H1 (cell line): ENCODE data around the gene EVX2.

ENCODE experiments used
- CTCF ChIP-seq, 3 experiments: IDR thresholded peaks; 1 replicate in 2 of 3; 2 replicates in 1 of 3; pipeline versions ENCODE4 v1.5.1 to v1.6.1; 2011; ENCODE audit warnings: low read length in 3 of 3, mild to moderate bottlenecking in 3 of 3, inconsistent platforms in 2 of 3, low read depth in 1 of 3, moderate library complexity in 1 of 3; ENCODE audit not compliant: insufficient read depth in 1 of 3; ENCODE audit errors: control extremely low read depth in 1 of 3
- GABPA ChIP-seq: IDR thresholded peaks from 2 replicates; pipeline ENCODE4 v1.6.1; 2011; ENCODE audit warnings: mild to moderate bottlenecking, low read length, moderate library complexity, borderline replicate concordance; ENCODE audit not compliant: insufficient read depth
- KDM1A ChIP-seq: fragments of 200-600, 300-600 bp; sonication (generic); IDR thresholded peaks from 2 replicates; pipeline ENCODE4 v1.7.1; 2016; ENCODE audit warnings: mild to moderate bottlenecking, low read length, borderline replicate concordance
- MAX ChIP-seq: IDR thresholded peaks from 2 replicates; pipeline ENCODE4 v1.6.1; 2012; ENCODE audit warnings: inconsistent platforms
- POLR2A ChIP-seq, 2 experiments: IDR thresholded peaks; 1 replicate in 1 of 2; 2 replicates in 1 of 2; pipeline ENCODE4 v1.6.1; 2011; ENCODE audit warnings: low read depth in 2 of 2, low read length in 2 of 2, mild to moderate bottlenecking in 2 of 2; ENCODE audit errors: control extremely low read depth in 1 of 2
- POLR2AphosphoS5 ChIP-seq: IDR thresholded peaks from 2 replicates; pipeline ENCODE4 v1.6.1; 2011; ENCODE audit warnings: low read depth, low read length
- TAF1 ChIP-seq: IDR thresholded peaks from 2 replicates; pipeline ENCODE4 v1.6.1; 2011; ENCODE audit warnings: mild to moderate bottlenecking, low read depth, low read length
- TF ChIP-seq, protein P1 (sequence below): IDR thresholded peaks from 2 replicates; pipeline ENCODE4 v1.6.1; 2011; ENCODE audit warnings: low read length, improper control_type of control experiment

DNA sequence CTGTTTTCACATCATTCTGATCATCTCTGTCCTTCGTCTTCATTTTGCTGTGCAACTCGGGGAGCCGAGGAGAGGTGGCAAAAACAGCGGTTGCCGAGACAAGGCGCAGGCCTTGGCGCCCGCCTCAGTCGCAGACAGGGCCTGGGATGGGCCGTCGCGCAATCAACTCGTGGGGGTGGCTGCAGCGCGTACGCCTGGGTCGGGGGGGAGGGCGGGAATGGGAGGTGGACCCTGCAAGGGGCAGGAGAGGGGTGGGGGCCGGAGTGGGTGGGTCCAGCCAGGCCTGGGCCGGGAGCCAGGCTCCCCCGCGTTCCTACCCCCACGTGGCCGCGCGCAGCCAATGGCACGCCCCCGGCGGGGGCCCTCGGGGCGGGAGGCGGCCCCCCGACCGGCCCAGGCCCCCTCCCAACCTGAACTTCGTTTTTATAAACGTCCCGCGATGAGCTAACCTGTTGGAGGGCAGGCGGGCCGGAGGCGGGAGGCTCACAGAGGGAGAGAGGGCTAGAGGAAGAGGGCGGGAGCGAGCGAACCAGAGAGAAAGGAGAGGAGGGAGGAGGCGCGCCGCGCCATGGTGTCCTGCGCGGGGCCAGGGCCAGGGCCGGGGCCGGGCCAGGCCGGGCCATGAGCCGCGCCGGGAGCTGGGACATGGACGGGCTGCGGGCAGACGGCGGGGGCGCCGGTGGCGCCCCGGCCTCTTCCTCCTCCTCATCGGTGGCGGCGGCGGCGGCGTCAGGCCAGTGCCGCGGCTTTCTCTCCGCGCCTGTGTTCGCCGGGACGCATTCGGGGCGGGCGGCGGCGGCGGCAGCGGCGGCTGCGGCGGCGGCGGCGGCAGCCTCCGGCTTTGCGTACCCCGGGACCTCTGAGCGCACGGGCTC lies 8.7 kb upstream of the EVX2 start, which contains the start of gene HOXD13:
- TF ChIP-seq POLR2A (IDR thresholded peaks at IDR 0.05; ENCODE audit: control extremely low read depth in 1 of 2, low read depth in 2 of 2, low read length in 2 of 2) (no peak), KDM1A (no peak), CTCF (IDR thresholded peaks at IDR 0.05; ENCODE audit: control extremely low read depth in 1 of 3, insufficient read depth in 1 of 3, low read depth in 1 of 3, low read length in 3 of 3) (no peak), POLR2AphosphoS5 (no peak), MAX (no peak), GABPA (no peak), TAF1 (no peak)
- TF ChIP-seq, protein P1, sequence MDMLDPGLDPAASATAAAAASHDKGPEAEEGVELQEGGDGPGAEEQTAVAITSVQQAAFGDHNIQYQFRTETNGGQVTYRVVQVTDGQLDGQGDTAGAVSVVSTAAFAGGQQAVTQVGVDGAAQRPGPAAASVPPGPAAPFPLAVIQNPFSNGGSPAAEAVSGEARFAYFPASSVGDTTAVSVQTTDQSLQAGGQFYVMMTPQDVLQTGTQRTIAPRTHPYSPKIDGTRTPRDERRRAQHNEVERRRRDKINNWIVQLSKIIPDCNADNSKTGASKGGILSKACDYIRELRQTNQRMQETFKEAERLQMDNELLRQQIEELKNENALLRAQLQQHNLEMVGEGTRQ: peak; percentile 64; the same call in 1 of the 2 replicates
